Fibroblast of mammary gland (primary cell): ENCODE measurements around the gene CYP19A1.

Experiments used
- DNase-seq: peaks from one replicate; pipeline ENCODE4 v3.0.0-alpha.2; 2010; ENCODE audit warnings: low read depth
- H3K4me3 ChIP-seq: 2 replicates; pipeline ENCODE4 v1.5.1; 2011; ENCODE audit warnings: low read depth, mild to moderate bottlenecking, low read length, moderate library complexity; ENCODE audit not compliant: control insufficient read depth
- TF ChIP-seq, protein P1 (sequence below): conservative IDR thresholded peaks from 2 replicates; pipeline ENCODE4 v1.5.1; 2011; ENCODE audit warnings: low read depth, low read length, inconsistent platforms; ENCODE audit not compliant: control insufficient read depth, insufficient read depth

CYP19A1 gene

DNA sequence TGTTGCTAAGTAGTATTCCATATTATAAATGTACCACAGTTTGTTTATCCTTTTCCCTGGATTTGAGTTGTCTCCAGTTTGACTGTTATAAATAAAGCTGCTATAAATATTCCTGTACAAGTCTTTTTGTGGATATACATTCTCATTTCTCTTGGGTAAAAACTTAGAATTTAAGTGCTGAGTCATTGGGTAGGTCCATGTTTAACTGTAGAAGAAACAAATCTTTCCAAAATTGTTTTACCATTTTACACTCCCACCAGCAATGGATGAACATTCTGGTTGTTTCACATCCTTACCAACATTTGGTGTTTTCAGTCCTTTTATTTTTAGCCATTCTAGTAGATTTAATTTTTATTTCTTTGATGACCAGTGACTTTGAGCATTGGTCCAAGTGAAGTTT lies 169.7 kb downstream of the CYP19A1 start:
- no peak for DNase-seq
- H3K4me3 ChIP-seq: no peak overlapping the region
- TF ChIP-seq, protein P1, sequence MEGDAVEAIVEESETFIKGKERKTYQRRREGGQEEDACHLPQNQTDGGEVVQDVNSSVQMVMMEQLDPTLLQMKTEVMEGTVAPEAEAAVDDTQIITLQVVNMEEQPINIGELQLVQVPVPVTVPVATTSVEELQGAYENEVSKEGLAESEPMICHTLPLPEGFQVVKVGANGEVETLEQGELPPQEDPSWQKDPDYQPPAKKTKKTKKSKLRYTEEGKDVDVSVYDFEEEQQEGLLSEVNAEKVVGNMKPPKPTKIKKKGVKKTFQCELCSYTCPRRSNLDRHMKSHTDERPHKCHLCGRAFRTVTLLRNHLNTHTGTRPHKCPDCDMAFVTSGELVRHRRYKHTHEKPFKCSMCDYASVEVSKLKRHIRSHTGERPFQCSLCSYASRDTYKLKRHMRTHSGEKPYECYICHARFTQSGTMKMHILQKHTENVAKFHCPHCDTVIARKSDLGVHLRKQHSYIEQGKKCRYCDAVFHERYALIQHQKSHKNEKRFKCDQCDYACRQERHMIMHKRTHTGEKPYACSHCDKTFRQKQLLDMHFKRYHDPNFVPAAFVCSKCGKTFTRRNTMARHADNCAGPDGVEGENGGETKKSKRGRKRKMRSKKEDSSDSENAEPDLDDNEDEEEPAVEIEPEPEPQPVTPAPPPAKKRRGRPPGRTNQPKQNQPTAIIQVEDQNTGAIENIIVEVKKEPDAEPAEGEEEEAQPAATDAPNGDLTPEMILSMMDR: no peak

GRCh38 chr15:51163843-51164242 lies 174.6 kb downstream of the CYP19A1 start:
- DNase-seq: no peak
- TF ChIP-seq, protein P1: no peak
- no peak overlapping the region for H3K4me3 ChIP-seq

DNA sequence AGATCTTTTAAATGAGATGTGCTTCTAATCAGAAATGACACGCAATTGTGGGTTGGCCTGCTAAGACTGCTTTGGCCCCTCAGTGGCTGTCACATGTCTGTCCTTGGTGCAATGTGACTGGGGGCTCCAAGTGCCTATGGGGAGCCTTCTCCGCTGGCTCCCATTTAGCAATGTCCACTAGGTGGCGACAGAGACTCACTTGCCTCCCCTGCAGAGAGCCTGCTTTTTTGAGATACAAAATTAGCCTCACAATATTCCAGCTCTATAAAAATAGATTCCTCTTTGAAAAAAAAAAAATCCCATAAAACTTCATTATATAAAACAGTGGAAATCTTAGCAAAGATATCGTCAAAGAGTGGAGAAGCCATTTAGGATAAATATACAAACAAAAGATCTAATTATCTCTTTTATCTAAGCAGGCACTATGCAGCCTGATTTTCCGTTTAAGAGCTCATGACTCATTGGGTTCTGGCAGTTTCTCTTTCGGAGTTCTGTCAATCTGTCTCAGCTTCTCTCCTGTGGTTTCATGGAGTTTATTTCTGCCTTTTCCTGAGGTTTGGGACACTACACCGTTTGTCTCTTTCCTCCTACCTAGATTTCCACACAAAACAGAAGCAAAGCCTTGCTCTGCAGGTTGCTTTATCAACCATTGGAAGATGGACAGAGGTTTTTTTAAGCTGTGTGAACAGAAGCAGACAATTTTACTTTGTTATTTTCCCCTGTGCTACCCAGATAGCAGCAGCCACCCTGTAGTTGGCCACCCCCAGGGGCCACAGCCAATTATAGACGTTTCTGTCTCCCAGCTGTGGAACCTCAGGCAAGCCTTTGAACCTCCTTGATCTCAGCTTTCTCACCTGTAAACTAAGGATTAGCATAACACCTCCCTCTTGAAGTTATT lies 175.3 kb downstream of the CYP19A1 start:
- TF ChIP-seq, protein P1: peak; percentile 96
- peak; percentile 85 for DNase-seq
- no peak overlapping the region for H3K4me3 ChIP-seq

GRCh38 chr15:51161491-51162220 lies 176.7 kb downstream of the CYP19A1 start:
- peak; percentile 28 for DNase-seq
- H3K4me3 ChIP-seq: no peak overlapping the region
- TF ChIP-seq, protein P1: no peak

DNA sequence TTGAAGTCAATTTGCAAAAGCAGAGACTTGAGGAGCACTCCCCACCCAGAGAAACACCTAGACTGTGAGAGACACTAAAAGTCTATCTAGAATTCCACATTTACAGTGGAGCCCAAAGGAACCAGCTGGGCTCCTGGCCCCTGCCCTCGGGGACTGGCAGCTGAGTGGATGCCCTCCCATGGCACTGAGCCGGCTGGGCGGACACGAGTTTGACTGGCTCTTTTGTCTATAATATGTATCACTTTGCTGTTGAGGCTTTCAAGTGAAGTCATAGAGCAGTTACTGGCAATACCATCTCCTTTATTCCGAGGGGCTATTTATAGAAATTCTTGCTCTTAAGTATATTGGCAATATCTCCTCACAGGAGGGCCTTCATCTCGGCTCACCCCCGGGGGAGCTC lies 177.9 kb downstream of the CYP19A1 start:
- TF ChIP-seq, protein P1: no peak
- DNase-seq: no peak
- H3K4me3 ChIP-seq: no peak overlapping the region
